Fibroblast of skin of scalp (primary cell): ENCODE results near the gene MAN2A2.

ENCODE experiments used
- DNase-seq: peaks from one replicate; pipeline ENCODE4 v3.0.0-alpha.2; 2013

MAN2A2 gene

GRCh38 chr15:90946941-90947576 is 44.0 kb downstream of the MAN2A2 start:
- DNase-seq = no peak

GRCh38 chr15:90947577-90948357 is 44.7 kb downstream of the MAN2A2 start:
- no peak for DNase-seq

- DNase-seq = no peak
These were observed 45.4 kb downstream of the MAN2A2 start for GRCh38 chr15:90948506-90948905.

GRCh38 chr15:90949979-90950675 is 47.0 kb downstream of the MAN2A2 start:
- DNase-seq = no peak

- no peak for DNase-seq
These were observed 47.6 kb downstream of the MAN2A2 start for GRCh38 chr15:90950676-90951075.

GRCh38 chr15:90952901-90953677 is 50.0 kb downstream of the MAN2A2 start:
- DNase-seq = no peak

GRCh38 chr15:90953947-90954711 is 51.0 kb downstream of the MAN2A2 start:
- DNase-seq = no peak

- peak; percentile 95 for DNase-seq
These were observed 51.9 kb downstream of the MAN2A2 start, which contains the start of gene RCCD1 for GRCh38 chr15:90954712-90955623. Gene RCCD1, plus strand, starts transcription at chr15:90954884. Its CDS starts 1,851 bp downstream, at chr15:90956735.

- no peak for DNase-seq
These were observed 52.6 kb downstream of the MAN2A2 start for GRCh38 chr15:90955624-90956273.

GRCh38 chr15:90956274-90957030 is 53.4 kb downstream of the MAN2A2 start:
- peak; percentile 75 for DNase-seq

GRCh38 chr15:90957031-90957790 is 54.1 kb downstream of the MAN2A2 start:
- peak; percentile 41 for DNase-seq

- no peak for DNase-seq
These were observed 54.7 kb downstream of the MAN2A2 start for GRCh38 chr15:90957791-90958190.

GRCh38 chr15:90959028-90959595 is 56.0 kb downstream of the MAN2A2 start:
- DNase-seq = no peak

- DNase-seq = peak; percentile 42
These were observed 56.8 kb downstream of the MAN2A2 start for GRCh38 chr15:90959894-90960293.

- no peak for DNase-seq
These were observed 57.4 kb downstream of the MAN2A2 start for GRCh38 chr15:90960298-90961091.

- DNase-seq = no peak
These were observed 58.9 kb downstream of the MAN2A2 start for GRCh38 chr15:90962021-90962420.

GRCh38 chr15:90966262-90966661 is 63.2 kb downstream of the MAN2A2 start:
- no peak for DNase-seq
